Muscle layer of duodenum (tissue), 2 donors: Measurements from ENCODE around the gene ZNF33A.
"Not testable (repeated sequence)": the region's sequence is repeated elsewhere in the genome, so short reads cannot be mapped to it uniquely, and the experiment has no call there.

Source experiments
- H3K27ac ChIP-seq: one replicate; pipeline ENCODE4 v1.7.0; 2013; ENCODE audit warnings: mild to moderate bottlenecking, low read length
- H3K27me3 ChIP-seq: one replicate; pipeline ENCODE4 v1.7.0; 2013; ENCODE audit warnings: low read depth, mild to moderate bottlenecking, control low read depth, low read length
- H3K36me3 ChIP-seq, 2 donors: one replicate each; pipeline ENCODE4 v1.7.0; 2013; ENCODE audit warnings: low read length in 2 of 2, control low read depth in 1 of 2, mild to moderate bottlenecking in 1 of 2; ENCODE audit not compliant: insufficient read depth in 2 of 2, control insufficient read depth in 1 of 2
- H3K4me1 ChIP-seq, 2 donors: one replicate each; pipeline ENCODE4 v1.7.0; 2013; ENCODE audit warnings: low read length in 2 of 2, mild to moderate bottlenecking in 2 of 2, control low read depth in 1 of 2, moderate library complexity in 1 of 2; ENCODE audit not compliant: insufficient read depth in 2 of 2, control insufficient read depth in 1 of 2
- H3K4me3 ChIP-seq, 2 donors: one replicate each; pipeline ENCODE4 v1.7.0; 2013; ENCODE audit warnings: low read length in 2 of 2, low read depth in 1 of 2, mild to moderate bottlenecking in 1 of 2
- H3K9me3 ChIP-seq, 2 donors: one replicate each; pipeline ENCODE4 v1.7.0; 2013; ENCODE audit warnings: low read length in 2 of 2, control low read depth in 1 of 2, mild to moderate bottlenecking in 1 of 2; ENCODE audit not compliant: control insufficient read depth in 1 of 2
- donor health status: healthy.

ZNF33A gene

GRCh38 chr10:38003588-38003987 is 6.9 kb upstream of the ZNF33A start:
- Histone ChIP-seq H3K27ac (no peak overlapping the region), H3K9me3 (no peaks in the 10 kb centered on the region), H3K27me3 (no peaks in the 10 kb centered on the region), H3K36me3 (no peaks in the 10 kb centered on the region), H3K4me3 (no peak overlapping the region), H3K4me1 (no peaks in the 10 kb centered on the region)

GRCh38 chr10:38007551-38007950 is 2.9 kb upstream of the ZNF33A start:
- Histone ChIP-seq H3K4me1 (peaks cover 0 to 5% of the 10 kb centered on the region in 2 donors), H3K9me3 (no peaks in the 10 kb centered on the region), H3K27me3 (no peaks in the 10 kb centered on the region), H3K4me3 (no peak overlapping the region), H3K36me3 (no peaks in the 10 kb centered on the region), H3K27ac (no peak overlapping the region)

GRCh38 chr10:38007991-38008390 is 2.5 kb upstream of the ZNF33A start:
- no peak overlapping the region for H3K4me3 ChIP-seq
- no peaks in the 10 kb centered on the region for H3K36me3 ChIP-seq

GRCh38 chr10:38016354-38016753 is 5.9 kb downstream of the ZNF33A start:
- peaks cover 0 to 5% of the 10 kb centered on the region in 2 donors for H3K4me1 ChIP-seq
- H3K36me3 ChIP-seq = peaks cover 28 to 51% of the 10 kb centered on the region in 2 donors
- H3K27ac ChIP-seq = no peak overlapping the region
- no peaks in the 10 kb centered on the region for H3K9me3 ChIP-seq
- no peak overlapping the region for H3K4me3 ChIP-seq
- no peaks in the 10 kb centered on the region for H3K27me3 ChIP-seq

More at GRCh38 chr10:38007991-38008390, 2.5 kb upstream of the ZNF33A start:
- Histone ChIP-seq H3K27me3 (no peaks in the 10 kb centered on the region), H3K9me3 (no peaks in the 10 kb centered on the region), H3K4me1 (peaks cover 0 to 5% of the 10 kb centered on the region in 2 donors), H3K27ac (no peak overlapping the region)

- not testable (repeated sequence) for H3K9me3 ChIP-seq, H3K4me3 ChIP-seq, H3K27ac ChIP-seq, H3K4me1 ChIP-seq, H3K27me3 ChIP-seq
- peaks cover 28 to 63% of the 10 kb centered on the region in 2 donors for H3K36me3 ChIP-seq
Observed at GRCh38 chr10:38019124-38019523, 8.6 kb downstream of the ZNF33A start.

GRCh38 chr10:38025283-38025682 is 14.8 kb downstream of the ZNF33A start:
- H3K27ac ChIP-seq = no peak overlapping the region
- H3K4me3 ChIP-seq = no peak overlapping the region
- H3K4me1 ChIP-seq = no peaks in the 10 kb centered on the region
- H3K27me3 ChIP-seq = no peaks in the 10 kb centered on the region
- no peaks in the 10 kb centered on the region for H3K9me3 ChIP-seq
- H3K36me3 ChIP-seq = peaks cover 6 to 52% of the 10 kb centered on the region in 2 donors

GRCh38 chr10:38027986-38028385 is 17.5 kb downstream of the ZNF33A start:
- Histone ChIP-seq H3K9me3 (no peaks in the 10 kb centered on the region), H3K4me3 (no peak overlapping the region), H3K4me1 (no peaks in the 10 kb centered on the region), H3K36me3 (peaks cover 13 to 52% of the 10 kb centered on the region in 2 donors), H3K27ac (no peak overlapping the region), H3K27me3 (no peaks in the 10 kb centered on the region)

- Histone ChIP-seq H3K9me3 (no peaks in the 10 kb centered on the region), H3K4me3 (no peak overlapping the region), H3K36me3 (peaks cover 16 to 44% of the 10 kb centered on the region in 2 donors), H3K27me3 (no peaks in the 10 kb centered on the region), H3K27ac (no peak overlapping the region), H3K4me1 (no peaks in the 10 kb centered on the region)
Observed at GRCh38 chr10:38032886-38033285, 22.4 kb downstream of the ZNF33A start.

- Histone ChIP-seq H3K27me3 (no peaks in the 10 kb centered on the region), H3K9me3 (no peaks in the 10 kb centered on the region), H3K4me3 (no peak overlapping the region), H3K36me3 (peaks cover 7 to 22% of the 10 kb centered on the region in 2 donors), H3K4me1 (no peaks in the 10 kb centered on the region), H3K27ac (no peak overlapping the region)
Observed at GRCh38 chr10:38038107-38038931, 27.8 kb downstream of the ZNF33A start.

GRCh38 chr10:38038932-38039245 is 28.4 kb downstream of the ZNF33A start:
- H3K4me3 ChIP-seq = no peak overlapping the region
- no peaks in the 10 kb centered on the region for H3K27me3 ChIP-seq
- H3K4me1 ChIP-seq = no peaks in the 10 kb centered on the region
- no peaks in the 10 kb centered on the region for H3K9me3 ChIP-seq
- no peak overlapping the region for H3K27ac ChIP-seq
- H3K36me3 ChIP-seq = peaks cover 7 to 26% of the 10 kb centered on the region in 2 donors

- Histone ChIP-seq H3K27me3 (no peaks in the 10 kb centered on the region), H3K4me1 (no peaks in the 10 kb centered on the region), H3K36me3 (peaks cover 4 to 11% of the 10 kb centered on the region in 2 donors), H3K9me3 (no peaks in the 10 kb centered on the region), H3K4me3 (no peak overlapping the region), H3K27ac (no peak overlapping the region)
Observed at GRCh38 chr10:38043516-38043915, 33.0 kb downstream of the ZNF33A start.

- Histone ChIP-seq H3K36me3 (peaks cover 4 to 13% of the 10 kb centered on the region in 2 donors), H3K27me3 (no peaks in the 10 kb centered on the region), H3K4me1 (no peaks in the 10 kb centered on the region), H3K9me3 (peaks cover 0 to 3% of the 10 kb centered on the region in 2 donors), H3K4me3 (no peak overlapping the region), H3K27ac (no peak overlapping the region)
Observed at GRCh38 chr10:38045129-38045528, 34.7 kb downstream of the ZNF33A start.
